Neutrophil (primary cell): ENCODE results near the gene BAX.

Experiments used
- H3K27ac ChIP-seq: fragments of 200-600 bp; sonication (generic); 2 replicates; pipeline ENCODE4 v1.5.1; 2016; ENCODE audit warnings: mild to moderate bottlenecking, moderate library complexity
- H3K27me3 ChIP-seq: fragments of 200-600 bp; sonication (generic); 2 replicates; pipeline ENCODE4 v1.6.0; 2016; ENCODE audit warnings: mild to moderate bottlenecking
- H3K36me3 ChIP-seq: fragments of 200-600 bp; sonication (generic); 2 replicates; pipeline ENCODE4 v1.5.1; 2017
- H3K4me1 ChIP-seq, 2 experiments: fragments of 200-600 bp in 1 of 2; sonication (generic) in 1 of 2; 1 replicate in 1 of 2; 2 replicates in 1 of 2; pipeline versions ENCODE4 v1.5.1 to v1.6.1; 2013 to 2016; ENCODE audit warnings: low read depth in 1 of 2, low read length in 1 of 2, mild to moderate bottlenecking in 1 of 2, moderate library complexity in 1 of 2; ENCODE audit not compliant: control insufficient read depth in 1 of 2, insufficient read depth in 1 of 2
- H3K4me3 ChIP-seq, 2 experiments: fragments of 200-600 bp in 1 of 2; sonication (generic) in 1 of 2; 1 replicate in 1 of 2; 2 replicates in 1 of 2; pipeline ENCODE4 v1.5.1; 2013 to 2016; ENCODE audit warnings: low read depth in 1 of 2, low read length in 1 of 2, mild to moderate bottlenecking in 1 of 2, moderate library complexity in 1 of 2
- H3K9me3 ChIP-seq: fragments of 200-600 bp; sonication (generic); 2 replicates; pipeline ENCODE4 v1.5.1; 2016
- CTCF ChIP-seq: fragments of 200-600 bp; sonication (generic); IDR thresholded peaks from 2 replicates; pipeline ENCODE4 v1.5.1; 2016; ENCODE audit warnings: antibody characterized with exemption

Gene BAX

DNA sequence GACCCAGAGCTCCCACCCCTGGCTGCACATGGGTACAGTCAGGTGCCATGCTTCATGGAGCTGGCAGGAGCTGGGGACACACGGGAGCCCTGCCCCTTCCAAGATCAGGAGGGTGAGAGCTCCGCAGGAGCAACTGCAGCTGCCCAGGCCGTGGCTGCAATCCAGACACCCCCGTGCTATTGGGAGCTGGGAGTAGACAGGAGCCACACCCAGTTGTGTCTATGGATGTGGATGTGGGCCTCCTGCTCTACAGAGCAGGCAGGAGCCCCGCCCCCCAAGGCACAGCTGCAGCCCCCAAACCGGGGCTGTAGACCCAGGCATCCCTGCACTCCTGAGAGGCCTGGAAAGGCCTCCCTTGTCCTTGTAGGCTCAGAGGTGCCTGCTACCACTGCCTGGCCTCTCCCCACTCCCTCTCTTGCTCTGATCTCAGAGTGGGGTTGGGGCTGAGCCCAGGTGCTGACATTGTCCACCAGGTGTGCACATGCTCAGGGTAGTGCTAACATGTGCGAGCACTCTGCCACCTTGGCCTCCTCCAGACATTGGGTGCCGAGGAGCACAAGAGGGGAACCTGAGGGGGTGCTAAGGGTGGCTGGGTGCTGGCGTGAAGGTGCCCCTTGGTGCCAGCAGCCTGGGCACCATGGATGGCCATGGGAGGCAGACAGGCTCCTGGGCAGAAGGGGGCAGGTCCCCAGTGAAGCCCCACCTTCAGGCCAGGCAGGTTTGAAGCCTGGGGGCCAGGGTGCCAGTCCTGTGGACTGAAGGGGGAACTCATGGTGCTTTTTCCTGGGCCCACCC lies 8.0 kb upstream of the BAX start:
- no peak for TF ChIP-seq CTCF

DNA sequence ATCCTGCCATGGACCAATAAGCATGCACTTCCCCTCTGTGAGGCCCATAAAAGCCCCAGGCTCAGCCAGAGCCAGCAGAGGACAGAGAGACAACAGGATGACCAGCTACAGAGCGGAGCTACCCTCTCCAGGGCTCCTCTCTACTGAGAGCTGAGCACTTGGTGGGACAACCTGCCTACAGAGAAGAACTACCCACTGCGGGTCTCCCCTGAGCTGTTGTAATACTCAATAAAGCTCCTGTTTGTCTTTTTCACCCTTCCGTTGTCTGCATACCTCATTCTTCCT lies 7.5 kb upstream of the BAX start:
- Histone ChIP-seq H3K27ac (no peak overlapping the region), H3K4me3 (no peak overlapping the region), H3K9me3 (no peaks in the 10 kb centered on the region), H3K4me1 (no peaks in the 10 kb centered on the region), H3K27me3 (no peaks in the 10 kb centered on the region), H3K36me3 (no peaks in the 10 kb centered on the region)
- TF ChIP-seq CTCF = no peak

More for the DNA sequence above, 8.0 kb upstream of the BAX start:
- Histone ChIP-seq H3K27me3 (no peaks in the 10 kb centered on the region), H3K4me1 (no peaks in the 10 kb centered on the region), H3K36me3 (no peaks in the 10 kb centered on the region), H3K9me3 (no peaks in the 10 kb centered on the region), H3K27ac (no peak overlapping the region), H3K4me3 (no peak overlapping the region)

GRCh38 chr19:48950159-48950558 lies 4.5 kb upstream of the BAX start:
- Histone ChIP-seq H3K36me3 (no peaks in the 10 kb centered on the region), H3K27me3 (no peaks in the 10 kb centered on the region), H3K27ac (no peak overlapping the region), H3K4me1 (peaks cover 8% of the 10 kb centered on the region in 2 experiments), H3K9me3 (no peaks in the 10 kb centered on the region), H3K4me3 (no peak overlapping the region)
- no peak for TF ChIP-seq CTCF

DNA sequence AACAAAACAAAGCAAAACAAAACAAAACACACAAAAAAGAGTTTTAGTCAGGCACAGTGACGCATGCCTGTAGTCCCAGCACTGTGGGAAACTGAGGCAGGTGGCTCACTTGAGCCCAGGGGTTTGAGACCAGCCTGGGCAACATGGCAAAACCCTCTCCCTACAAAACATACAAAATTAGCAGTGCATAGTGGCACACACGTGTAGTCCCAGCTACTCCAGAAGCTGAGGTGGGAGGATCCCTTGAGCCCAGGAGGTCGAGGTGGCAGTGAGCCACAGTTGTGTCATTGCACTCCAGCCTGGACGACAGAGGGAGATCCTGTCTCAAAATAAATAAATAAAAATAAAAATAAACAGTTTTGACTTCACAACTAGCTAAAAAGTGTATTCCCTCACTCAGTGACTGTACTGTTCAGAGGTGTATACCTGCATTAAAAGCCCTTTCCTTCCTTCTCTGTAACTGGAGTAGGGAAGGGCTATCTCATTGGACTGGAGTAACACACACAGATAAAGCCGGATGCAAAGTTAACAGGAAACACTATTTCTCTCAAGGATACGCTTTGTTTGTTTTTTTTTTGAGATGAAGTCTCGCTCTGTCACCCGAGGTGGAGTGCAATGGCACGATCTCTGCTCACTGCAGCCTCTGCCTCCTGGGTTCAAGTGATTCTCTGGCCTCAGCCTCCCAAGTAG lies 3.7 kb upstream of the BAX start:
- Histone ChIP-seq H3K27me3 (no peaks in the 10 kb centered on the region), H3K36me3 (no peaks in the 10 kb centered on the region), H3K4me3 (no peak overlapping the region), H3K27ac (no peak overlapping the region), H3K9me3 (no peaks in the 10 kb centered on the region), H3K4me1 (peaks cover 16% of the 10 kb centered on the region in 2 experiments)
- TF ChIP-seq CTCF = no peak

DNA sequence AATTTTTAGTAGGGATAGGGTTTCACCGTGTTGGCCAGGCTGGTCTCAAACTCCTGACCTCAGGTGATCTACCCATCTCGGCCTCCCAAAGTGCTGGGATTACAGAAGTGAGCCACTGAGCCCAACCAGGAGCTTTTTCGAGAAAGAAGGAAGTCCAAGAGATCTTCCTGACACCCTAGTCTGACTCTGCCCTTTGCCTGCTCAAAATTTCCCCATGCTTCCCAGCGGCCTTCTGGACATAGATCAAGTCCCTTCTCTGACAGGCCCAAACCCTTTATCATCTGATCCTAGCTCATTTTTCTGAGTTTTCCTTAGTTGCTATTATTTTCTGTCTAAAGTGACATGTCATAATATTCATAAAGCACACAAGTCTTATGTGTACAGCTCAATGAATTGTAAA lies 1.5 kb upstream of the BAX start:
- no peak for TF ChIP-seq CTCF
- H3K27ac ChIP-seq = no peak overlapping the region
- H3K36me3 ChIP-seq = no peaks in the 10 kb centered on the region
- H3K4me1 ChIP-seq = peaks cover 16 to 17% of the 10 kb centered on the region in 2 experiments
- H3K27me3 ChIP-seq = no peaks in the 10 kb centered on the region
- no peaks in the 10 kb centered on the region for H3K9me3 ChIP-seq
- H3K4me3 ChIP-seq = no peak overlapping the region
